GM10266 (cell line): ENCODE data around the gene CC2D1B.

Experiments used
- DNase-seq: peaks from one replicate; pipeline ENCODE4 v3.0.0; 2012; ENCODE audit errors: extremely low spot score
- CTCF ChIP-seq: IDR thresholded peaks from 2 replicates; pipeline ENCODE4 v1.5.1; 2012; ENCODE audit warnings: mild to moderate bottlenecking, low read depth; ENCODE audit not compliant: control insufficient read depth, insufficient read depth; ENCODE audit errors: missing control alignments

CC2D1B gene

DNA sequence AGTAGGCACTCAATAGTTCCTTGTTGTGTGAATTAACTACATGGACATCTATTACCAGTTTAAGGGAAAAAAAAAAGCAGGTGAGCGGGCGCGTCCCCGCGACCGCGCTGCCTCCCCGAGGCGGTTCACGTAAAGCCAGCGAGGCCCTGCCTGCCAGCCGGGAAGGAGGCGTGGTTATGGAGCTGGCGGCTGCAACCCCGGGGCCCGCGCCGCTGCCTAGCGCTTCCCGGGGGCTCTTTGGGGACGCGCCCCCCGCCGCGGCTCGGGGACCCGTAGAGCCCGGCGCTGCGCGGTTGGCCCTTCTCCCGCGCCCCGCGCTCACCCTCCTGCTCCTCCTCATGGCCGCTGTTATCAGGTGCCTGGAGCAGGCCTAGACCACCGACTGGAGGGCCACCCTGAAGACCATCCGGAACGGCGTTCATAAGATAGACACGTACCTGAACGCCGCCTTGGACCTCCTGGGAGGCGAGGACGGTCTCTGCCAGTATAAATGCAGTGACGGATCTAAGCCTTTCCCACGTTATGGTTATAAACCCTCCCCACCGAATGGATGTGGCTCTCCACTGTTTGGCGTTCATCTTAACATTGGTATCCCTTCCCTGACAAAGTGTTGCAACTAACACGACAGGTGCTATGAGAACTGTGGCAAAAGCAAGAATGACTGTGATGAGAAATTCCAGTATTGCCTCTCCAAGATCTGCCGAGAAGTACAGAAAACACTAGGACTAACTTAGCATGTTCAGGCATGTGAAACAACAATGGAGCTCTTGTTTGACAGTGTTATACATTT lies 2.6 kb upstream of the CC2D1B start:
- peak; percentile 73 for DNase-seq
- peak; percentile 35 for TF ChIP-seq CTCF

DNA sequence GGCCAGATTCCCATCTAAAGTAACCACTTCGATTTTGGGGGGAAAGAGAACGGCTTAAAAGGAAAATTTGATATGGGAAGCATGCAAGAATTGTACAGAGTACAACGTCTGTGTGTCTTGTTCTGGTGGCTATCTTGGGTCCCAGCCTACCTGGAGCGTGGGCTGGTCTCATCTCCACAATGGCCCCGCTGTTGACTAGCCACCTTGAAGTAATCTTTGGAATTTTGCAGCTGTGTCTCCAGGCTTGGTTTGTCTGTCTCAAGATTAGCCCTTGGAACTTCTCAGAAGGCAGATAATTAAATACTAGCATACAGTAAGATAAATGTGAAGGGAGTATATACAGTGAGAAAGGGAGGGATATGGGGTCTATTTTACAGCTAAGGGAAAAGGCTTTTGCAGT lies 1.3 kb upstream of the CC2D1B start:
- TF ChIP-seq CTCF, result no peak
- no peak for DNase-seq

GRCh38 chr1:52366517-52366827 lies 467 bp upstream of the CC2D1B start:
- no peak for TF ChIP-seq CTCF
- DNase-seq, result no peak

GRCh38 chr1:52365071-52365745 lies 797 bp downstream of the CC2D1B start:
- TF ChIP-seq CTCF, result no peak
- DNase-seq, result peak; percentile 36

DNA sequence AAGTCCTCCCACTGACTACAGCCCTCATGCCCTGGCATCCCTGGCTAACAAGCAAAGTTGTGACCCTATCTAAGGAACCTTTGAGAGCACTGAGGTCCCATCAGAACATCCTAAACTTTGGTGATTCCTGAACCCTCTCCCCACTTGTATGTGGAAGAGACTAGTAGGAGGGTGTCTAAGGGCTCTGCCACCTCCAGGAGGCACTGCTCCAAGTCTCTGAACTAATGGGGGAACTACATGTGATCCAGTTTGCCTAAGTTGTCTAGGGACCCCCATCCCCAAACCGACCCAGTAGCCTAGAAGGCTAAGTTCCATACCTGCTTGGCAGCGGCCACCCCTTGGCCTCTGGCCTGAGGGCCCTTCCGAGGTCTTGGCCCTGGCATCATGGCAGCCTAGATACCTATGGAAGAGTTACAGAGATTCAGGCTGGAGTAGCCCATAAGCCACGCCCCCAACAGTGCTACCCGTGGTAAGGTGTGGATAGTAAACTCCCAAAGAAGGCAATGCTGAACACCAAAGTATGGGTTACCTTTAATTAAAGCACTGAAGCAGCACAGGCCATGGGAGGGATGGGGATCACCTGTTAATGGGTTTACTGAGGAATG lies 1.7 kb downstream of the CC2D1B start:
- TF ChIP-seq CTCF, result no peak
- no peak for DNase-seq

GRCh38 chr1:52360595-52360968 lies 5.4 kb downstream of the CC2D1B start:
- TF ChIP-seq CTCF, result no peak
- DNase-seq, result no peak
